Measurements from ENCODE around the gene FAM168A. TPM values are rescaled to one million over a fixed set of nuclear protein-coding genes. Genes with fewer than 3 reads are reported as not detected.

The FAM168A gene
- polyA plus RNA-seq, 4 donors, result 44.3 to 46.4 (median 44.9) TPM

GRCh38 chr11:73563539-73564200, 34.2 kb downstream of the FAM168A start:
- no peak for DNase-seq (ENCODE audit: low read depth in 4 of 4, low spot score in 3 of 4)

GRCh38 chr11:73559743-73560142, 38.2 kb downstream of the FAM168A start:
- DNase-seq (ENCODE audit: low read depth in 4 of 4, low spot score in 3 of 4), result no peak

GRCh38 chr11:73556966-73557365, 40.9 kb downstream of the FAM168A start:
- DNase-seq (ENCODE audit: low read depth in 4 of 4, low spot score in 3 of 4), result no peak

- DNase-seq (ENCODE audit: low read depth in 4 of 4, low spot score in 3 of 4), result no peak
Observed at GRCh38 chr11:73555615-73556014, 42.3 kb downstream of the FAM168A start.

GRCh38 chr11:73554671-73555320, 43.1 kb downstream of the FAM168A start:
- DNase-seq (ENCODE audit: low read depth in 4 of 4, low spot score in 3 of 4), result no peak

- DNase-seq (ENCODE audit: low read depth in 4 of 4, low spot score in 3 of 4), result no peak
Observed at GRCh38 chr11:73553266-73553665, 44.6 kb downstream of the FAM168A start.

GRCh38 chr11:73551677-73552076, 46.2 kb downstream of the FAM168A start:
- DNase-seq (ENCODE audit: low read depth in 4 of 4, low spot score in 3 of 4), result no peak

GRCh38 chr11:73549376-73549775, 48.5 kb downstream of the FAM168A start:
- no peak for DNase-seq (ENCODE audit: low read depth in 4 of 4, low spot score in 3 of 4)

GRCh38 chr11:73547706-73548595, 50.0 kb downstream of the FAM168A start:
- DNase-seq (ENCODE audit: low read depth in 4 of 4, low spot score in 3 of 4), result no peak

GRCh38 chr11:73542175-73542574, 55.7 kb downstream of the FAM168A start:
- DNase-seq (ENCODE audit: low read depth in 4 of 4, low spot score in 3 of 4), result no peak

GRCh38 chr11:73539506-73540084, 58.3 kb downstream of the FAM168A start:
- no peak for DNase-seq (ENCODE audit: low read depth in 4 of 4, low spot score in 3 of 4)

GRCh38 chr11:73538381-73538872, 59.5 kb downstream of the FAM168A start:
- no peak for DNase-seq (ENCODE audit: low read depth in 4 of 4, low spot score in 3 of 4)

- no peak for DNase-seq (ENCODE audit: low read depth in 4 of 4, low spot score in 3 of 4)
Observed at GRCh38 chr11:73537969-73538368, 59.9 kb downstream of the FAM168A start.

- no peak for DNase-seq (ENCODE audit: low read depth in 4 of 4, low spot score in 3 of 4)
Observed at GRCh38 chr11:73536961-73537360, 61.0 kb downstream of the FAM168A start.

GRCh38 chr11:73532310-73532709, 65.6 kb downstream of the FAM168A start:
- DNase-seq (ENCODE audit: low read depth in 4 of 4, low spot score in 3 of 4), result no peak

GRCh38 chr11:73531386-73531785, 66.5 kb downstream of the FAM168A start:
- no peak for DNase-seq (ENCODE audit: low read depth in 4 of 4, low spot score in 3 of 4)

GRCh38 chr11:73530109-73530508, 67.8 kb downstream of the FAM168A start:
- DNase-seq (ENCODE audit: low read depth in 4 of 4, low spot score in 3 of 4), result no peak

- DNase-seq (ENCODE audit: low read depth in 4 of 4, low spot score in 3 of 4), result no peak
Observed at GRCh38 chr11:73529204-73529530, 68.7 kb downstream of the FAM168A start.

- DNase-seq (ENCODE audit: low read depth in 4 of 4, low spot score in 3 of 4), result no peak
Observed at GRCh38 chr11:73528483-73529203, 69.3 kb downstream of the FAM168A start.

GRCh38 chr11:73528013-73528412, 69.9 kb downstream of the FAM168A start:
- no peak for DNase-seq (ENCODE audit: low read depth in 4 of 4, low spot score in 3 of 4)
